Esophagus muscularis mucosa (tissue), 4 donors: Measurements from ENCODE around the gene DIPK1B.

Source experiments
- EP300 ChIP-seq: sonication (generic); formaldehyde crosslinking; IDR thresholded peaks from one replicate; pipeline ENCODE4 v1.6.1; 2017; ENCODE audit warnings: antibody characterized with exemption
- POLR2A ChIP-seq: fragments of 450-650 bp; IDR thresholded peaks from one replicate; pipeline ENCODE4 v1.6.1; 2017; ENCODE audit warnings: antibody characterized with exemption, moderate library complexity, mild to moderate bottlenecking, low read depth
- POLR2AphosphoS5 ChIP-seq, 2 donors: sonication (generic); formaldehyde crosslinking; IDR thresholded peaks; one replicate each; pipeline ENCODE4 v1.6.1; 2017; ENCODE audit warnings: antibody characterized with exemption in 2 of 2
- TF ChIP-seq, protein P1 (sequence below), 3 experiments: fragments of 200-600 bp in 2 of 3; fragments of 450-650 bp in 1 of 3; sonication (generic) in 2 of 3; IDR thresholded peaks; one replicate each; pipeline ENCODE4 v1.5.1; 2017 to 2019; ENCODE audit warnings: antibody characterized with exemption in 3 of 3, mild to moderate bottlenecking in 2 of 3, moderate library complexity in 1 of 3

DNA sequence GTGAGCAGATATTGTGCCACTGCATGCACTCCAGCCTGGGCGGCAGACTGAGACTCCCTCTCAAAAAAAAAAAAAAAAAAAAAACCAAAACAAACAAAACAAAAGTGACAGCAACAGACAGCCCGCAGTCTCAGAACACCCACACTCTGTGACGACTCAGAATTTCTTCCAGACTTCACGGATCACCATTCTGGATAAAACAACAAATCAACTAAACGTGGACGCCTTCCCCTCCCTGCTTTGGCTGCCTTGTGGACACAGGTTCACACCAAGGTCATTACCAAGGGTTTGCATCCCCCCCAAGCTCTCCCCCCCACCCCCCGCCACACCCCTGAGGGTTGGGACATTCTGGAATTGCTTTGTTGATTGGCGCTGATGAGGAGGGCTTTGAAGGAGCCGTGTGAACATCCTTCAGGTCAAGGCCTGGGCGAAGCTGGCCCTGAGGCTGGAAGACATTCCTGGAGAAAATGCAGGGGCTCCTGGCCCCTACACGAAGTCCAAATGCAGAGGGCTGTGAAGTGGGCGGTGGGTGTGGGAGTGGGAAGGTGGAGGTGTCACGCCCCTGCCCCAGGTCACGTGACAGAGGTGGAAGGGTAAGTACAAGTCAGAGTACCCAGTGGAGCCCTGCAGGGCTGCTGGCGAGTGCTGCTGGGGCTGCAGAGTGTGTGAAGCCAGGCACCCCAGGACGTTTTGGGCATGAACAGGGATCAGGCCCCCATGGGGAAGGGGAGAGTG is 20.2 kb downstream of the DIPK1B start:
- TF ChIP-seq POLR2AphosphoS5 (IDR thresholded peaks at IDR 0.05) (no peak), POLR2A (no peak), EP300 (no peak)
- TF ChIP-seq, protein P1, sequence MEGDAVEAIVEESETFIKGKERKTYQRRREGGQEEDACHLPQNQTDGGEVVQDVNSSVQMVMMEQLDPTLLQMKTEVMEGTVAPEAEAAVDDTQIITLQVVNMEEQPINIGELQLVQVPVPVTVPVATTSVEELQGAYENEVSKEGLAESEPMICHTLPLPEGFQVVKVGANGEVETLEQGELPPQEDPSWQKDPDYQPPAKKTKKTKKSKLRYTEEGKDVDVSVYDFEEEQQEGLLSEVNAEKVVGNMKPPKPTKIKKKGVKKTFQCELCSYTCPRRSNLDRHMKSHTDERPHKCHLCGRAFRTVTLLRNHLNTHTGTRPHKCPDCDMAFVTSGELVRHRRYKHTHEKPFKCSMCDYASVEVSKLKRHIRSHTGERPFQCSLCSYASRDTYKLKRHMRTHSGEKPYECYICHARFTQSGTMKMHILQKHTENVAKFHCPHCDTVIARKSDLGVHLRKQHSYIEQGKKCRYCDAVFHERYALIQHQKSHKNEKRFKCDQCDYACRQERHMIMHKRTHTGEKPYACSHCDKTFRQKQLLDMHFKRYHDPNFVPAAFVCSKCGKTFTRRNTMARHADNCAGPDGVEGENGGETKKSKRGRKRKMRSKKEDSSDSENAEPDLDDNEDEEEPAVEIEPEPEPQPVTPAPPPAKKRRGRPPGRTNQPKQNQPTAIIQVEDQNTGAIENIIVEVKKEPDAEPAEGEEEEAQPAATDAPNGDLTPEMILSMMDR (IDR thresholded peaks at IDR 0.05): no peak
